HL-60 (cell line): Measurements from ENCODE around the gene WBP2.
A peak's percentile ranks its signal among the peaks of the same experiment; 100 is the strongest.

Experiments
- DNase-seq, 2 experiments: peaks; one replicate each; pipeline ENCODE4 v3.0.0-alpha.2; 2010 to 2020; ENCODE audit warnings: low read depth in 1 of 2, low spot score in 1 of 2
- H3K27ac ChIP-seq: fragments of 250-450 bp; sonication (Bioruptor Pico); replicated peaks from 2 replicates; pipeline ENCODE4 v1.5.1; 2020; ENCODE audit warnings: mild to moderate bottlenecking, moderate library complexity
- H3K27me3 ChIP-seq: fragments of 250-450 bp; sonication (Bioruptor Pico); 2 replicates; pipeline ENCODE4 v1.5.1; 2021; ENCODE audit warnings: mild to moderate bottlenecking, moderate library complexity; ENCODE audit not compliant: insufficient read depth, poor library complexity, severe bottlenecking
- H3K4me3 ChIP-seq: replicated peaks from 2 replicates; pipeline ENCODE4 v1.5.1; 2011; ENCODE audit warnings: mild to moderate bottlenecking, control low read depth, low read length; ENCODE audit not compliant: insufficient read depth
- CTCF ChIP-seq: IDR thresholded peaks from one replicate; pipeline ENCODE4 v1.5.1; 2011; ENCODE audit warnings: low read length, control low read depth, inconsistent platforms; ENCODE audit not compliant: insufficient read depth
- GABPA ChIP-seq: IDR thresholded peaks from 2 replicates; pipeline ENCODE4 v1.6.1; 2012; ENCODE audit warnings: low read depth
- POLR2AphosphoS5 ChIP-seq: IDR thresholded peaks from 2 replicates; pipeline ENCODE4 v1.6.1; 2012; ENCODE audit warnings: low read depth
- REST ChIP-seq: IDR thresholded peaks from 2 replicates; pipeline ENCODE4 v1.6.1; 2012; ENCODE audit warnings: low read depth; ENCODE audit not compliant: insufficient replicate concordance
- SPI1 ChIP-seq: IDR thresholded peaks from 2 replicates; pipeline ENCODE4 v1.6.1; 2012; ENCODE audit warnings: low read depth, mild to moderate bottlenecking, borderline replicate concordance

Gene WBP2

GRCh38 chr17:75845933-75846691 lies 9.0 kb downstream of the WBP2 start:
- no peak for DNase-seq
- H3K4me3 ChIP-seq = no peak overlapping the region
- no peaks in the 10 kb centered on the region for H3K27me3 ChIP-seq
- TF ChIP-seq GABPA = no peak
- TF ChIP-seq SPI1 = no peak
- no peak for TF ChIP-seq CTCF
- TF ChIP-seq POLR2AphosphoS5 = no peak
- no peak for TF ChIP-seq REST
- H3K27ac ChIP-seq = peak overlapping the region; percentile 94

- Histone ChIP-seq H3K27ac (peak overlapping the region; percentile 94), H3K27me3 (no peaks in the 10 kb centered on the region), H3K4me3 (peak overlapping the region; percentile 81)
- TF ChIP-seq POLR2AphosphoS5 (peak; percentile 80), REST (peak; percentile 64), CTCF (peak; percentile 95), GABPA (no peak), SPI1 (no peak)
- DNase-seq = peak; percentile 96 to 98
These were observed 9.9 kb downstream of the WBP2 start for GRCh38 chr17:75845058-75845711.

GRCh38 chr17:75844530-75845057 lies 10.5 kb downstream of the WBP2 start:
- peak overlapping the region; percentile 81 for H3K4me3 ChIP-seq
- H3K27ac ChIP-seq = peak overlapping the region; percentile 94
- DNase-seq = no peak
- TF ChIP-seq CTCF (no peak), POLR2AphosphoS5 (no peak), REST (no peak), GABPA (no peak), SPI1 (no peak; the same call in 1 of the 2 replicates)
- no peaks in the 10 kb centered on the region for H3K27me3 ChIP-seq
